ENCODE data around the gene SREBF2. TPM values are rescaled to one million over a fixed set of nuclear protein-coding genes. Genes with fewer than 3 reads are reported as not detected.

Gene SREBF2
- total RNA-seq, 1 experiment from 2014 or later = 129 TPM

- RAD21 ChIA-PET (ENCODE audit: low non-redundant PET in 1 of 2, low total read pairs in 2 of 2, uncharacterized antibody in 2 of 2, unreplicated experiment in 2 of 2) = no interaction called here
These were observed 98.9 kb downstream of the SREBF2 start for GRCh38 chr22:41931701-41932269.

GRCh38 chr22:41932353-41932752 is 99.4 kb downstream of the SREBF2 start:
- CTCF ChIA-PET = interaction anchor here (1.7 kb wide), 1 partner anchor 235 kb away, joined by 4 read pairs; no protein-coding TSS in a partner anchor
- TF ChIP-seq ZFX (IDR thresholded peaks at IDR 0.05) (no peak), ZNF274 (IDR thresholded peaks at IDR 0.05; ENCODE audit: low read depth, low read length) (no peak), REST (IDR thresholded peaks at IDR 0.05; ENCODE audit: low read depth) (no peak), YY1 (IDR thresholded peaks at IDR 0.05; ENCODE audit: extremely low read depth, insufficient replicate concordance, low read depth, low read length) (no peak), FOSL1 (IDR thresholded peaks at IDR 0.05; ENCODE audit: low read depth) (no peak), RAD21 (IDR thresholded peaks at IDR 0.05; ENCODE audit: low read depth) (no peak), CBX3 (IDR thresholded peaks at IDR 0.05; ENCODE audit: low read depth) (no peak), MAX (IDR thresholded peaks at IDR 0.05) (no peak), SIN3A (IDR thresholded peaks at IDR 0.05; ENCODE audit: low read depth) (no peak), POLR2A (IDR thresholded peaks at IDR 0.05; ENCODE audit: borderline replicate concordance, extremely low read depth, insufficient read depth, insufficient read length) (no peak), SRF (IDR thresholded peaks at IDR 0.05; ENCODE audit: low read depth) (no peak)
- peaks cover 0 to 11% of the 10 kb centered on the region in 2 experiments; a peak in 2 of 4 replicates for H3K36me3 ChIP-seq (ENCODE audit: control insufficient read depth in 1 of 2, insufficient read depth in 2 of 2, low read length in 2 of 2)
- RAD21 ChIA-PET (ENCODE audit: low non-redundant PET in 1 of 2, low total read pairs in 2 of 2, uncharacterized antibody in 2 of 2, unreplicated experiment in 2 of 2) = no interaction called here
- H3K4me2 ChIP-seq (ENCODE audit: low read length) = no peak overlapping the region
- H3K27me3 ChIP-seq (ENCODE audit: insufficient read depth, low read length) = no peaks in the 10 kb centered on the region
- no peak overlapping the region for H3K27ac ChIP-seq (ENCODE audit: low read depth, low read length)
- no peaks in the 10 kb centered on the region for H3K4me1 ChIP-seq (ENCODE audit: control insufficient read depth in 1 of 2, insufficient read depth in 2 of 2, low read length in 2 of 2)
- DNase-seq (ENCODE audit: low read depth, low spot score) (no peak), ATAC-seq (no peak)
- no peak overlapping the region for H2AFZ ChIP-seq (ENCODE audit: low read depth, low read length, poor library complexity, severe bottlenecking)
- H3K4me3 ChIP-seq (replicated peaks in 1 of 2; ENCODE audit: low read depth in 1 of 2, low read length in 2 of 2) = no peak overlapping the region
- no peaks in the 10 kb centered on the region for H3K79me2 ChIP-seq (ENCODE audit: insufficient read depth, low read length)
- H3K9me3 ChIP-seq (ENCODE audit: control insufficient read depth in 1 of 2, insufficient read depth in 1 of 2, low read depth in 1 of 2, low read length in 2 of 2) = no peaks in the 10 kb centered on the region
- H3K9me2 ChIP-seq (ENCODE audit: insufficient read depth) = no peaks in the 10 kb centered on the region
- H3K9ac ChIP-seq (ENCODE audit: low read length) = no peak overlapping the region
- no peaks in the 10 kb centered on the region for H4K20me1 ChIP-seq (ENCODE audit: insufficient read depth)
- intact Hi-C loops (cut with micrococcal nuclease) = no loop called here
- POLR2A ChIA-PET = no interaction called here
- BruUV-seq (replicated peaks) = no TSS peak

More at GRCh38 chr22:41931701-41932269, 98.9 kb downstream of the SREBF2 start:
- H3K9me2 ChIP-seq (ENCODE audit: insufficient read depth) = no peaks in the 10 kb centered on the region
- H3K36me3 ChIP-seq (ENCODE audit: control insufficient read depth in 1 of 2, insufficient read depth in 2 of 2, low read length in 2 of 2) = peaks cover 0 to 7% of the 10 kb centered on the region in 2 experiments; a peak in 2 of 4 replicates
- H2AFZ ChIP-seq (ENCODE audit: low read depth, low read length, poor library complexity, severe bottlenecking) = no peak overlapping the region
- H3K4me1 ChIP-seq (ENCODE audit: control insufficient read depth in 1 of 2, insufficient read depth in 2 of 2, low read length in 2 of 2) = no peaks in the 10 kb centered on the region
- no TSS peak for BruUV-seq (replicated peaks)
- H3K27ac ChIP-seq (ENCODE audit: low read depth, low read length) = no peak overlapping the region
- H3K9ac ChIP-seq (ENCODE audit: low read length) = no peak overlapping the region
- H3K9me3 ChIP-seq (ENCODE audit: control insufficient read depth in 1 of 2, insufficient read depth in 1 of 2, low read depth in 1 of 2, low read length in 2 of 2) = no peaks in the 10 kb centered on the region
- H4K20me1 ChIP-seq (ENCODE audit: insufficient read depth) = no peaks in the 10 kb centered on the region
- POLR2A ChIA-PET = no interaction called here
- TF ChIP-seq JUND (IDR thresholded peaks at IDR 0.05) (no peak), FOSL1 (IDR thresholded peaks at IDR 0.05; ENCODE audit: low read depth) (no peak), EZH2 (IDR thresholded peaks at IDR 0.05) (no peak), POLR2AphosphoS5 (IDR thresholded peaks at IDR 0.05; ENCODE audit: low read depth, low read length) (no peak), YY1 (IDR thresholded peaks at IDR 0.05; ENCODE audit: extremely low read depth, insufficient replicate concordance, low read depth, low read length) (no peak), CEBPB (IDR thresholded peaks at IDR 0.05; ENCODE audit: low read depth) (no peak), POLR2A (IDR thresholded peaks at IDR 0.05; ENCODE audit: borderline replicate concordance, extremely low read depth, insufficient read depth, insufficient read length) (no peak)
- H3K79me2 ChIP-seq (ENCODE audit: insufficient read depth, low read length) = no peaks in the 10 kb centered on the region
- CTCF ChIA-PET = interaction anchor here (1.7 kb wide), 1 partner anchor 235 kb away, joined by 4 read pairs; no protein-coding TSS in a partner anchor
- H3K4me2 ChIP-seq (ENCODE audit: low read length) = no peak overlapping the region
- intact Hi-C loops (cut with micrococcal nuclease) = no loop called here
- no peak for DNase-seq (ENCODE audit: low read depth, low spot score)
- no peak for ATAC-seq
- no peaks in the 10 kb centered on the region for H3K27me3 ChIP-seq (ENCODE audit: insufficient read depth, low read length)
- H3K4me3 ChIP-seq (replicated peaks in 1 of 2; ENCODE audit: low read depth in 1 of 2, low read length in 2 of 2) = no peak overlapping the region
